ENCODE results near the gene GPC5. TPM values are rescaled to one million over a fixed set of nuclear protein-coding genes. Genes with fewer than 3 reads are reported as not detected.
"Not testable (repeated sequence)": the region's sequence is repeated elsewhere in the genome, so short reads cannot be mapped to it uniquely, and the experiment has no call there.

The GPC5 gene
- total RNA-seq, 1 donor from 2014 or later = 8.7 TPM

DNA sequence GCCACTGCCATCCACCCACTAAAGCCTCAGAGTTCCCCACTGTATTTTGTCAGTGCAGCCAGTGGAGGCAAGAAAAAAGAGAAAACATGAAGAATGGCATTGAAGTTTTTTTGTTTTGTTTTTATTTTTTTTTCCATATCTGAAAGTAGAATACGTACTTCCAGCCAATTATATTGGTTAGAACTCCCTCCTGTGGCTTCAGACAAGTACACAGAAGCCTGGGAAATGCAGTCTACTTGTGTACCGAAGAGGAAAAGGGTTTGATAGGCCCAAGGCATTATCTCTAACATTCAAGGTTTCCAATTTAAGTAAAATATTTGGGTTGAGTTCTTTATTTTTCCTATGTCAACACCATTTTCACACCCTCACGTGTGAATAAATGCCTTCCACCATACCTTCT, 1131.9 kb downstream of the GPC5 start:
- DNase-seq (no peak), ATAC-seq (no peak)
- no peak overlapping the region for H3K27ac ChIP-seq
- no peaks in the 10 kb centered on the region for H3K9me3 ChIP-seq
- no peaks in the 10 kb centered on the region for H3K4me1 ChIP-seq
- no peak overlapping the region for H3K4me3 ChIP-seq
- intact Hi-C loops (cut with DNase I) = no loop called here
- no peaks in the 10 kb centered on the region for H3K36me3 ChIP-seq
- no peaks in the 10 kb centered on the region for H3K27me3 ChIP-seq (ENCODE audit: low read depth)
- TF ChIP-seq CTCF (IDR thresholded peaks at IDR 0.05) = no peak

GRCh38 chr13:92535222-92536006, 1137.0 kb downstream of the GPC5 start:
- no peak for DNase-seq
- Histone ChIP-seq H3K27ac (no peak overlapping the region), H3K36me3 (no peaks in the 10 kb centered on the region), H3K4me1 (no peaks in the 10 kb centered on the region), H3K4me3 (no peak overlapping the region), H3K9me3 (no peaks in the 10 kb centered on the region), H3K27me3 (ENCODE audit: low read depth) (no peaks in the 10 kb centered on the region)
- TF ChIP-seq CTCF (IDR thresholded peaks at IDR 0.05) = no peak
- ATAC-seq = no peak
- intact Hi-C loops (cut with DNase I) = no loop called here

DNA sequence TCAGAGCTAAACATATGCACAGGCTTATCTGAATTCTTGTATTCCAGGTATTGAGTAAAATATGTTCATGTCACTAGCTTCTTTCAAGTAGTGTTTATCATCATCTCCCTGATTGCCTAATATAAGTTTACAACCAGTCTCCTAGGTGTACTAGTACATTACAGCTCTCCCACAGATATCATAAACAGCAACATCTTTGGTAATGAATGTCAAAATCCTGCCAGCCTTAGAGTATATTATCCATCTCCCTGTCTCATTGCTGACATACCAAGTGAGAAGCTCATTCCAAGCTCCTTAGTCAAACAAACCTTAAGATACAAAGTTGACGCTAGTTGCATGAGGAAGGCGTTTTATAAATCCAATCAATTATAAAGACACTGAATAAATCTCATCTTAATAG, 1139.0 kb downstream of the GPC5 start:
- DNase-seq (no peak), ATAC-seq (no peak)
- Histone ChIP-seq H3K4me1 (no peaks in the 10 kb centered on the region), H3K9me3 (no peaks in the 10 kb centered on the region), H3K4me3 (no peak overlapping the region), H3K27ac (no peak overlapping the region), H3K27me3 (ENCODE audit: low read depth) (no peaks in the 10 kb centered on the region), H3K36me3 (no peaks in the 10 kb centered on the region)
- no peak for TF ChIP-seq CTCF (IDR thresholded peaks at IDR 0.05)
- intact Hi-C loops (cut with DNase I) = no loop called here

DNA sequence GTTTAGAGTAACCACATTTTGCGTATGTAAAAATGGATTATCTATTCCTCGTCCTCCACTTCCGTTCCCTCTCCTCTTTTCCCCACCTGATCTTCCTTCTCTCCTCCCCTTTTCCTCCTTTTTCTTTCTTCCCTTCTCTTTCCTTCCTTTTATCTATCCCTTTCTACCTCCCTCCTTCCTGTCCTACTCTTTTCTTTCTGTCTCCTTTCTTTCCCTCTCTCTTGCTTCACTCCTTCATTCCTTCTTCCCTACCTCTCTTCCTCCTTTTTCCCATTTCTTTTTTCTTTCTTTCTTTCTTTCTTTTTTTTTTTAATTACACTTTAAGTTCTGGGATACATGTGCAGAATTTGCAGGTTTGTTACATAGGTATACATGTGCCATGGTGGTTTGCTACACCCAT, 1139.7 kb downstream of the GPC5 start:
- Histone ChIP-seq H3K27me3 (ENCODE audit: low read depth) (no peaks in the 10 kb centered on the region), H3K4me3 (no peak overlapping the region), H3K9me3 (no peaks in the 10 kb centered on the region), H3K36me3 (no peaks in the 10 kb centered on the region), H3K27ac (no peak overlapping the region), H3K4me1 (no peaks in the 10 kb centered on the region)
- DNase-seq (no peak), ATAC-seq (no peak)
- intact Hi-C loops (cut with DNase I) = no loop called here
- no peak for TF ChIP-seq CTCF (IDR thresholded peaks at IDR 0.05)

- H3K27me3 ChIP-seq (ENCODE audit: low read depth); H3K4me3 ChIP-seq; H3K4me1 ChIP-seq; H3K36me3 ChIP-seq; H3K27ac ChIP-seq; DNase-seq; ATAC-seq; intact Hi-C loops (cut with DNase I); H3K9me3 ChIP-seq: not testable (repeated sequence)
Observed at GRCh38 chr13:92539148-92539547, 1140.7 kb downstream of the GPC5 start.

DNA sequence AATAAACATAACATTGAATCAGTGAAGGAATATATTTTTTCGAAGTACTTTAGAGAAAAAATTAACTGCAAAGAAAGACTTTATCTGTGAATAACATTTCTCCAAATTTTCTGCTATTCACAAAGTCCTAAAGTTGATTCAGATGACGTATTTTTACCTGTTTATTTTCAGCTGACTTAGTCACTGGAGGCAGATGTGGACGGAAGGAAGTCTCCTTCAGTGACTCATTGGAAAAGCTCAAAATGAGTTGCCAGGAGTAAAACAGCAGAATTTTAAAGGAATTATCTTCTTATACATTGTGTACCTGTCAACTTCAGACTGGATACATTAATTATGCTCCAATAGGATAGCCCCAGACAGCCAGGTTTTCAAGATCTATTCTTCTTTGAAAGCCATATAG, 1148.8 kb downstream of the GPC5 start:
- Histone ChIP-seq H3K4me1 (no peaks in the 10 kb centered on the region), H3K36me3 (no peaks in the 10 kb centered on the region), H3K27me3 (ENCODE audit: low read depth) (no peaks in the 10 kb centered on the region), H3K4me3 (no peak overlapping the region), H3K27ac (no peak overlapping the region), H3K9me3 (no peaks in the 10 kb centered on the region)
- ATAC-seq = no peak
- TF ChIP-seq CTCF (IDR thresholded peaks at IDR 0.05) = no peak
- intact Hi-C loops (cut with DNase I) = no loop called here
- DNase-seq = no peak
